NT2/D1 (cell line): ENCODE results near the gene PLD1.

Experiments used
- SUZ12 ChIP-seq: IDR thresholded peaks from 2 replicates; pipeline ENCODE4 v1.6.1; 2011; ENCODE audit not compliant: insufficient read length, insufficient read depth; ENCODE audit errors: extremely low read depth
- ZNF274 ChIP-seq: IDR thresholded peaks from 2 replicates; pipeline ENCODE4 v1.6.1; 2011; ENCODE audit warnings: mild to moderate bottlenecking, low read depth, low read length

GRCh38 chr3:171833789-171834460, 23.6 kb upstream of the PLD1 start:
- no peak for TF ChIP-seq SUZ12
- no peak for TF ChIP-seq ZNF274
